GM04504 (cell line): ENCODE data around the gene WNK4.

Experiments
- DNase-seq: peaks from one replicate; pipeline ENCODE4 v3.0.0-alpha.2; 2012; ENCODE audit warnings: low read depth

The WNK4 gene

DNA sequence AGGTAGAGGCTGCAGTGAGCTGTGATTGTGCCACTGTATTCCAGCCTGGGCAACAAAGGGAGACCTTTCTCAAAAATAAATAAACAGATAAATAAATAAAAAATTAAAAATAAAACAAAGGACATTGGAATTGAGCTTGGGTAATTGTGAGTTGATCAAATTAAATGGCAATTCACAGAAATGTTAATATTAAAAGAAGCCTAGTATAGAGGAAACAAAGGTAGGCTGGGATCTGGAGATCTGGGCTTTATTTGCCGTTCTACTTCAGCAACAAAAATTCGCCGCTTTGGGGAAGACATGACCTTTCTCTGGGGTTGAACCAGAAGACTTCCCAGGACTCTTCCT is 7.5 kb upstream of the WNK4 start:
- no peak for DNase-seq

DNA sequence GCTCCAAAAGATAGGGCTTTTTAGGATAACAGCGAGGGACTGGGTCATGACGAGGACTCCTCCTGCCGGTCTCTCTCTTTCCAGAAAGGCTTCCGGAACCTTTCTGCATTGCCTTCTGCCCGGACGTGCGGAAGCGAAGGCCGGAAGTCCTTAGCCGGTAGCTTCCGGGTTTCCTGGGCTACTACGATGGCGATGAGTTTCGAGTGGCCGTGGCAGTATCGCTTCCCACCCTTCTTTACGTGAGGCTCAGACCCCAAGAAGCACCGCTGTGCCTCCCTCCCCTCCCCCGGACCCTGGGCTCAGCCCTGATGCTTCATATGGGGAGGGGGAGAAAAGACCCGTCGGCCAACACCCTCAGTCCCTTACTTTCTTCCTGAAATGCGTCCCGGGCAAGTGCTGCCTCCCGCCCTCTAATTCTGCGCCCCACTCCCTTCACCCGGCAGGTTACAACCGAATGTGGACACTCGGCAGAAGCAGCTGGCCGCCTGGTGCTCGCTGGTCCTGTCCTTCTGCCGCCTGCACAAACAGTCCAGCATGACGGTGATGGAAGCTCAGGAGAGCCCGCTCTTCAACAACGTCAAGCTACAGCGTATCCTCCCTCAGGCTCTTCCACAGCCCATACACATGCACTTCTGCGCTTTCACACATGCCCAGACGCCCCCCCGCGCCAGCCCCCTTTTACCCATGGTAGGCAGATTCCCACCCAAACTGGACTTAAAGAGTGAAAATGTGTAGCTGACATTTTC is 6.9 kb upstream of the WNK4 start, which contains the start of gene VPS25:
Gene VPS25, plus strand, starts transcription at position 160 of the 746 bp plus-strand sequence. Its CDS starts 27 bp downstream, at position 187.
- DNase-seq, result peak; percentile 68

DNA sequence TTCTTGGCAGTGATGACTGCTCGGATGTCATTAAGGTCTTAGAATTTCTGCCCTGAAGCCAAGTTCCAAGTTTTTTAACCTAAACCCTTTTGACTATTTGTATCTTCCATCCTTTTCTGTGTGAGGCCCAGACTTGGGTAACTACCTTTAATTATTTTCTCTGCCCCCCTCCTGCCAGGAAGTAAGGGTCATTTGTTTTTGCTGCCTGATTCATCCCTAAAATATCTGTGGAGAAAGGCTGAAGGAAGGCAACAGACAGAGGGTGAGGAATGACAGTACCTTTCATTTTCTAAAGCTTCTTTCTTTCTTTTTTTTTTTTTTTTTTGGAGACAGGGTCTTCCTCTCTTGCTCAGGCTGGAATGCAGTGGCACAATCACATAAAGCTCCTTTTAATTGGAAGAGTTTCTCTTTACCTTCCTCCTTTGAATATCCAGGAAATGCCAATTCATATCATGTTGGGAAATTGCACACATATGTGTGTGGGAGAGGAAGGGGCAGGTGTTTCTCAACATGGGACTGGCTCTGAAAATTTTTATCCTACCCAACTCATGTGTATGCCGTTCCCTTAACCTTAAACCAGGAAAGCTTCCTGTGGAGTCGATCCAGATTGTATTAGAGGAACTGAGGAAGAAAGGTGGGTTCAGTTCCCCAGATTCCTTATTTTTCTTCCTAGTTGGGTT is 6.2 kb upstream of the WNK4 start:
- DNase-seq, result no peak

DNA sequence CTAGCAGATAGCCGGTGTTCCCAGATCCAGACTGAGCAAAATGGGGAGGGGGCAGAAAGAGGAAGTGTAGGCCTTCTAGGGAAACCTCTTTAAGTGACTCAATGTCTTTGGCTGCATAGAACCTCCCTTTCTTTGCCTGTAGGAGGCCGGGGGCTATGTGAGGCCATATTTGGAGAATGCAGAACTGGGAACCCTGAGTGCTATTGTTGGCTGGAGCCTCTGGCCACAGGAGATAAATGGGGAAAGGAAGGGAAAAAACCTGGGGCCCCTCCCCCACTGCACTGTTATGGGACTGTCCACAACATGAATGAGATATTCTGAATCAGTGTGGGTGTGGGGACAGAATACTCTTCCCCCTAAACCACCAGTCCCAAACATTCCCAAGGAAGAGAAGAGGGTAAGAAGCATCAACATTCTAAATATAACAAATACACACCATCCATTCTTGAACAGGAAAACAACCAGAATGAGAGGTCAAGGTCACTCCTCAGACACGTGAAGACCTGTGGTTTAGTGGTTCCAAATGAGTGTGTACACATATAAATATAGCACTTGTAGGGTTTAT is 4.8 kb upstream of the WNK4 start:
- no peak for DNase-seq

DNA sequence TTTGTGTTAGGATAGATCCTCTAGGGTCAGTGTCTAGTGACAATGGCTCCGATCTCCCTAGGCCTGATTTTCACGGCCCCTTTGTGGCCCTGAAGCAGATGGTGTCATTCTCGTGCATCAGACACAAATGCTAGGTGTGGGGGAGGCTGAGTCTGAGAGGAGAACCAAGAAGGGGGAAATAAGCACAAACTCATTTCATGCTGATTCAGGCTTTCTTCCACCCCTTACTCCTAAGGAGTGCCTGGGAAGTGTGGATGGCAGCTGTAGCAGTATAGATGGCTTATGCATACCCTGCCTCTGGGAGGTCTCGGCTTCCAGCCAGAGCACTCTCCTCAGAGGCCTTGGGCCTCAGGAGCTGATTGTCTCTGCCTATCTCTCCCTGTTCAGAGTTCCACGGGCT is 1.8 kb upstream of the WNK4 start:
- DNase-seq, result no peak

DNA sequence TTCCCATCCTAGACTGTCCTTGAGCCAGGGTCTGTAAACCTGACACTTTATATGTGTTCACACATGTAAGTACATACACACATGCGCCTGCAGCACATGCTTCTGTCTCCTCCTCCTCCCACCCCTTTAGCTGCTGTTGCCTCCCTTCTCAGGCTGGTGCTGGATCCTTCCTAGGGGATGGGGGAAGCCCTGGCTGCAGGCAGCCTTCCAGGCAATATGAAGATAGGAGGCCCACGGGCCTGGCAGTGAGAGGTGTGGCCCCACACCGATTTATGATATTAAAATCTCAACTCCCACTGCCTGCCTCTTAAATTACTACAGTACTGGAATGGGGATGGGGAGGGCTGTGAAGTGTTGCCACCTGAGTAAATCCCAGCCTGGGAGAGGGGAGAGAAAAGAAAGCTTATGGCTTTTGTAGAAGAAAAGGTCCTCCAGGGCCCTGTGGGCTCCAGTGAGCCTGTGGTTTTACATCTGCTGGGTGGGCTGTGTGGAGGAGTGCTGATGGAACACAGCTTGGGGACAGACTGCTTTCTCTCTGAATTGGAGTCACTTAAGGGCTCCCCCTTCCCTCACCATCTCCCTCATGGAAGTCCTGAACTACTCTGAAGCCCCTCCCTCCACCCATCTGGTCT is 990 bp upstream of the WNK4 start:
- DNase-seq, result no peak

DNA sequence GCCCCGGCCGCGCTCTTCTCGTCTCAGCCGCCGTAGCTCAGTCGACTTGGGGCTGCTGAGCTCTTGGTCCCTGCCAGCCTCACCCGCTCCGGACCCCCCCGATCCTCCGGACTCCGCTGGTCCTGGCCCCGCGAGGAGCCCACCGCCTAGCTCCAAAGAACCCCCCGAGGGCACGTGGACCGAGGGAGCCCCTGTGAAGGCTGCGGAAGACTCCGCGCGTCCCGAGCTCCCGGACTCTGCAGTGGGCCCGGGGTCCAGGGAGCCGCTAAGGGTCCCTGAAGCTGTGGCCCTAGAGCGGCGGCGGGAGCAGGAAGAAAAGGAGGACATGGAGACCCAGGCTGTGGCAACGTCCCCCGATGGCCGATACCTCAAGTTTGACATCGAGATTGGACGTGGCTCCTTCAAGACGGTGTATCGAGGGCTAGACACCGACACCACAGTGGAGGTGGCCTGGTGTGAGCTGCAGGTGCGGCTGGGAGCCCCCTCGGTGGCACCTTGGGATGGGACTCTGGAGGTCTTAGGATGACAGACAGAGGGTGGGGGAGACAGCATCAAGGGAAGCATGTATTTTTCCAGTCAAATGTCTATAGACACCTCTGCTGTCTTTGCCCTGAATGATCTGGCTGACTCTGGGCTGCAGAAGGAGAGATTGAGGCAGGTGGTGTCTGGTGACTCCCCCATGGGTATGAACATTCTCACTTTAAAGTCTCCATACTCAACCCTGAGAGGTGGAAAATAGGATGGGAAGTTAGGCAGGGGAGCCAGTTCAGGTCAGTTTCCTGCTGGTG is 635 bp downstream of the WNK4 start:
- DNase-seq, result no peak

DNA sequence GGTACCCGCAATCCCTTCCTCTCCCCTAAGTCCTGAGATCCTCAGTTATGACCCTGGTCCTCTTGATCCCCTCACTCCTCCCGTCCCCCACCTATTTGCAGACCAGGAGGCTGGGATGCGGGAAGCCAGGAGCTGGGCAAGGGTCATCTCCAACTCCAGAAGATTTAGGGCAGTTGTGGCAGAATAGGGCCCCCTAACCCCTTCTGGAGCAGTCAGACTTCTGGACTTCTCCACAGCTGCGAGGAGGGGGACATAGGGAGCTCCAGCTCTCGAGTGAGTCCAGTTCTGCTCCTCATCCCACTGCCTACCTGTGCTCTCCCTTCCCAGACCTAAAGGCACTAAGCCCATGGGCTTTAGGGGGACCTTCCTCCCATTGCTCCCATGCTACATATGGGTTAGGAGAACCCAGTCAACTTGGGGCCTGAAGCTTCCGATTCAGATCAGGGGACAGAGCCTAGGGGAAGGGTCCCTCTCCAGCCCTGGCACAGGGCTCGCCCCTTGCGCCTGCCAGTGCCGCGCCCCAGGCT is 1.3 kb downstream of the WNK4 start:
- no peak for DNase-seq

DNA sequence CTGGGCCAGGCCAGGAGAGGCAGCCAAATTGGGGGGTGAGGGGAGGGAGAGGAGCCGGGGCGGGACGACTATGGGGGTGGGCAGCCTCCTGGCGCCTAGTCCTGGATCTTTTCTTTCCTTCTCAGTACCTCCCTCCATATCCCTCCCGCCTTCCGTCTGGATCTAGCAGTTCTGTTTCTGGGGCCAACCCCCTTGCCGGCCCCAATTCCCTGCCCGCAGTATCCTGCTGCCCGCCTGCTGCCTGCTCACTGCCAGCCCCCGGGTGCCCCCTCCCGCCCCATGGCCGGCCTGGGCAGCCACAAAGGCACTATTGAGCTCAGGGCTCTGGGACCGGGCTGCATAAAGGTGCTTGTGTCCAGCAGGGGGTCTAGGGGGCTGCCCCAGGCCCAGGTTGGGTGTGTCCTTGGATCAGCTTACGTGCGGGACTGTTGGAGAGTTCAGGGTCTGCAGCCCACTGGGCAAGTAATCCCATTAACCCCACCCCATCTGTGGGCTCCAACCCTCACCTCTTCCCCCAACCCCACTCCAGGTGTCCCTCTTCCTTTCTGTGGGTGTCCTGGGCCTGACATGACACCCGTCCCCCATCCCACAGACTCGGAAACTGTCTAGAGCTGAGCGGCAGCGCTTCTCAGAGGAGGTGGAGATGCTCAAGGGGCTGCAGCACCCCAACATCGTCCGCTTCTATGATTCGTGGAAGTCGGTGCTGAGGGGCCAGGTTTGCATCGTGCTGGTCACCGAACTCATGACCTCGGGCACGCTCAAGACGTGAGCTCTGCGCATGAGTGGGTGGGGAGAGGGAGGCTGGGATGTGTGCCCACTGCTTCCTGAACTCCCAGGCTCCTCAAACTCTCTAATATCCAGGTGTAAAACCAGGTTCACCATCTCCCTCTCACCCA is 2.0 kb downstream of the WNK4 start:
- DNase-seq, result no peak

DNA sequence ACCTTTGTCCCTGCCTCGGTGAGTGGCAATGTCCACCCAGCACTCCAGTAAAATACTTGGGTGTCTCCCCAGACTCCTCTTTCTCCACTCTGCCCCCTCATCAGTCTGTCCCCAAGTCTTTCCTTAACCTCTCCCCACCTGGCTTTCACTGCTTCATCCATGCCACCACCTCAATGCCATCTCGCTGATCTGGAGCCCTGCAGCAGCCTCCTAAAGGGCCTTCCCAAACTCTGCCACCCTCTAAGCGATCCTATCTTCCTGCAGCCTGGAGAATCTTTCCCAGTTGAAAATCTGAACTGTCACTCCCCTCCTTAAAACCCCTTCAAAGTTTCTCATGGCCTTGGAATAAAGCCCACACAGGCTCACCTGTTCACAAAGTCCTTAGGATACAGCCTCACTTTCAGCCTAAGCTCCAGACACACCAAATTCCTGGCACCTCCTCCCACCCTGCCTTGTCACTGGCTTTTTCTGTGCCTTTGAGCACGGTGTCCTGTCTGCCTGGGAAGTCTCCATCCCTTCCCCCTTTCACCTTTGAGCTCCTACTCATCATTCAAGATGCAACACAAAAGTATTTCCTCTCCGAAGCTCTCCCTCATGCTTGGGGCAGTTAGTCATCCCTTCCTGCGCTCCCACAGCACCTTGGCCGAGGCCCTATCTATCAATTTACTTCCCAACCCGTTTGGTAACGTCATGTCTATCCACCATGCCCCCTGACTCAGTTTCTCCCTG is 2.8 kb downstream of the WNK4 start:
- DNase-seq, result peak; percentile 56

DNA sequence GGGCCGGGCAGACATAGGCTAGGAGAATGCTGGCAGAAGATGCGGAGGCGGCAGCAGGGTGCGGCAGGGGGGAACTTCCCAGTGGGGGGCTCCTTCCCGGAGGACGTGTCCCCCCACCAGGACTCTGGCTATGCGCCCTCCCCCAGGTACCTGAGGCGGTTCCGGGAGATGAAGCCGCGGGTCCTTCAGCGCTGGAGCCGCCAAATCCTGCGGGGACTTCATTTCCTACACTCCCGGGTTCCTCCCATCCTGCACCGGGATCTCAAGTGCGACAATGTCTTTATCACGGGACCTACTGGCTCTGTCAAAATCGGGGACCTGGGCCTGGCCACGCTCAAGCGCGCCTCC is 3.4 kb downstream of the WNK4 start:
- no peak for DNase-seq

DNA sequence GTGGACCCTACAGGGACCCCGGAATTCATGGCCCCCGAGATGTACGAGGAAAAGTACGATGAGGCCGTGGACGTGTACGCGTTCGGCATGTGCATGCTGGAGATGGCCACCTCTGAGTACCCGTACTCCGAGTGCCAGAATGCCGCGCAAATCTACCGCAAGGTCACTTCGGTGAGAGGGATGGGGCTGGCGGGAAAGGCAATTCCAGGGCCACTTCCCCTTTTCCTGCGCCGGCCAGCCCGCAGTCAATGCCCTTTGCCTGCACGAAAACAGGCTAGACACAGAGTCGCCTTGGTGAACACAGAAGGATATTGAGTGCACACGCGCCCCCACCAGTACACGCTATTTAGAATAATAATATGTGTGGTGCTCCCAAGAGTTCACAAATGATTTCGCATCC is 4.0 kb downstream of the WNK4 start:
- no peak for DNase-seq

DNA sequence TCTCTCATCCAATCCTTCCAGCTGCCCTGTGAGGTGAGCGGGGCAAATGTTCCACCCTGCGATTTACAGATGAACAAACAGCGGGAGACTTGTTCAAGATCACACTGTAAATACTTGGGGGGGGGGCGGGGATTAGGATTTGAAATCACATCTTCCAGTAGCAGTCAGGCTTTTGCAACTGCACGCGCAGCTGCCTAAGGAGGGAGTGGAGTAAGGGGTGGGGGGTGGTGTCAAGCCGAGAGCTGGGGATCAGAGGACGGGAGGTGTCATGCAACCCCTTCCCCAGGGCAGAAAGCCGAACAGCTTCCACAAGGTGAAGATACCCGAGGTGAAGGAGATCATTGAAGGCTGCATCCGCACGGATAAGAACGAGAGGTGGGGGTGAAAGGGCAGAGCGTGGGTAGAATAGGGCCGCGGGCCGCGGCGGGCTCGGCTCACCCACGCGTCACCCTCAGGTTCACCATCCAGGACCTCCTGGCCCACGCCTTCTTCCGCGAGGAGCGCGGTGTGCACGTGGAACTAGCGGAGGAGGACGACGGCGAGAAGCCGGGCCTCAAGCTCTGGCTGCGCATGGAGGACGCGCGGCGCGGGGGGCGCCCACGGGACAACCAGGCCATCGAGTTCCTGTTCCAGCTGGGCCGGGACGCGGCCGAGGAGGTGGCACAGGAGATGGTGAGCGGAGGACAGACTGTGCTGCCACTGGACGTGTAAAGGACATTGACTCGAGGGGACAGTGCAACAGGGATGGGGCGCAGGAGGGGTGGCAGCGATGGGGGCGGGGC is 4.6 kb downstream of the WNK4 start:
- no peak for DNase-seq

DNA sequence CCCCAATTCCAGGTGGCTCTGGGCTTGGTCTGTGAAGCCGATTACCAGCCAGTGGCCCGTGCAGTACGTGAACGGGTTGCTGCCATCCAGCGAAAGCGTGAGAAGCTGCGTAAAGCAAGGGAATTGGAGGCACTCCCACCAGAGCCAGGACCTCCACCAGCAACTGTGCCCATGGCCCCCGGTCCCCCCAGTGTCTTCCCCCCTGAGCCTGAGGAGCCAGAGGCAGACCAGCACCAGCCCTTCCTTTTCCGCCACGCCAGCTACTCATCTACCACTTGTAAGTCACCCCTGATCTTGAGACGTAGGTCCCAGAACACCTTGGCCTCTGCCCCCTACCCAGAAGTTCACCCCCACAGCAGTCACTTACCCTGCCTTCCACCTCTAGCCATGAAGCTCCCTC is 6.9 kb downstream of the WNK4 start:
- DNase-seq, result no peak

DNA sequence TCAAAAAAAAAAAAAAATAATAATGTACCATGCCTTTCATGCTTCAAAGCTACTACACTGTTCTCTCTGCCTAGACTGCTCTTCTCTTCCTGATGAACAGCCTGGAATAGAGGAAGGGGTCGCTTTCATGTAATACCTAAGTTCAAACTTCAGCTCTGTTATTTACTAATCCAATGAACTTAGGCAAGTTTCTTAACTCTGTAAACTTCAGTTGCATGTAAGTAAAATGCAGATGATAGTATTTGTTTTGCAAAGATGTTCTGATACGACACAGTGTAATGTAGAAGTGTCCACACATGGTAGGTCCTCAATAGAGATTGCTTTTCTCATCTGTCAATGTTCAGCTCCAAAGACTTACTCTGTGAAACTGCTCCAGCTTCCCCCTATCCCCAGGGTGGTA is 11.5 kb downstream of the WNK4 start:
- DNase-seq, result no peak

DNA sequence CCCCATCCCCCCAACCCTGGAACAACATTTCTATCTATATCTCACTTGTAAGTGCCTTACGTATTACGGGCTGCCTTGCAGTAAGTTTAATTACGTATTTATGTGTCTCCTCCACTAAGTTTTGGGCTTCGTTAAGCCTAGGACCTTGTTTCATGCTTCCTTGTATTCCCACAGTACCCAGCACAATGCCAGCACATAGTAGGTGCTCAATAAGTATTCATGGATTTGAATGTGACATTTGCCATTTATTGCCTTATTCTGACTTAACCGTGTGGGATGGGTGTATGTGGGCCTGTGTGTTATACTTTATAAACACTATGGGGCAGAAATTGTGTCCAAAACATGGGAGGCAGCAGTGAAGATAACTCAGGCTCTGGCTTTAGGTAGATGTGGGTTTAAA is 12.1 kb downstream of the WNK4 start:
- no peak for DNase-seq

DNA sequence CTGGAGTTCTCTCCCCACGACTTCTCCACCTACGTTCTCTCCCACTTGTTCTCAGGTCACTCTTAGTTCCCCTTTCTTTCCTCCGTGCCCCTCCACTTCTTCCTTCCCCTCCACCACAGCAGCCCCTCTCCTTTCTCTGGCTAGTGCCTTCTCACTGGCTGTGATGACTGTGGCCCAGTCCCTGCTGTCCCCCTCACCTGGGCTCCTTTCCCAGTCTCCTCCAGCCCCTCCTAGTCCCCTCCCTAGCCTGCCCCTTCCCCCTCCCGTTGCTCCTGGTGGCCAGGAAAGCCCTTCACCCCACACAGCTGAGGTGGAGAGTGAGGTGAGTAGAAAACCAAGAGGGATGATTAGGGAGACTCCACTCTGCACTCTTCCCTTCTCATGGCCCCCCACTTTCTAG is 14.7 kb downstream of the WNK4 start:
- DNase-seq, result no peak

DNA sequence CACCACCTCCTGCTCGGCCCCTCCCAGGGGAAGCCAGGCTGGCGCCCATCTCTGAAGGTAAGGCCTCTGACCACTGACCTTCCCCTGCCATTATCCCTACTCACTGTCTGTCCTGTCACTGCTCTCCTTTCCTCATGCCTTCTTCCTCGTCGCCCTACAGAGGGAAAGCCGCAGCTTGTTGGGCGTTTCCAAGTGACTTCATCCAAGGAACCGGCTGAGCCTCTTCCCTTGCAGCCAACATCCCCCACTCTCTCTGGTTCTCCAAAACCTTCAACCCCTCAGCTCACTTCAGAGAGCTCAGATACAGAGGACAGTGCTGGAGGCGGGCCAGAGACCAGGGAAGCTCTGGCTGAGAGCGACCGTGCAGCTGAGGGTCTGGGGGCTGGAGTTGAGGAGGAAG is 15.1 kb downstream of the WNK4 start:
- DNase-seq, result no peak

DNA sequence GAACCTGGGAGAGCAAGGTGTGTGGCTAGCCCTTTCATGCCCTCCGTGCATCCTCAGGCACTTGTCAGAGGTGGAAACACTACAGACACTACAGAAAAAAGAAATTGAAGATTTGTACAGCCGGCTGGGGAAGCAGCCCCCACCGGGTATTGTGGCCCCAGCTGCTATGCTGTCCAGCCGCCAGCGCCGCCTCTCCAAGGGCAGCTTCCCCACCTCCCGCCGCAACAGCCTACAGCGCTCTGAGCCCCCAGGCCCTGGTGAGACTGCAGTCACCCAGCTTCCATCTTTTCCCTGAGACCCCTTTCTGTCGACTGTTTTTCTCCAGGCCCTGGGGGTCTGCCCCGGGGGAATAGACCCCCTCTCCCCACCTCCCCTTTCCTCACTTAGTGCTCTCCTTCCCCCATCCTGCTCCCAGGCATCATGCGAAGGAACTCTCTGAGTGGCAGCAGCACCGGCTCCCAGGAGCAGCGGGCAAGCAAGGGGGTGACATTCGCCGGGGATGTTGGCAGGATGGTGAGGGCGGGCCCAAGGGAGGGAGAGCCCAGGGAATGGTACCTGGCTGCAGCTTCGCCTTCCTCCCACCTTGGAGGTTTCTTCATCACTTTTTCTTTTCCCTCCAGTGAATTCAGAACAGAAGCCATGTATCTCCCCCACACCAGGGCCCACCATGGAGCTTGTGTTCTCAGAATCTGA is 15.8 kb downstream of the WNK4 start:
- no peak for DNase-seq
